GM12801 (cell line): ENCODE data around the gene OPRL1.

Experiments used
- TF ChIP-seq, protein P1 (sequence below): IDR thresholded peaks from one replicate; pipeline ENCODE4 v1.5.1; 2011; ENCODE audit warnings: control low read depth; ENCODE audit not compliant: insufficient read length; ENCODE audit errors: extremely low read depth

The OPRL1 gene

DNA sequence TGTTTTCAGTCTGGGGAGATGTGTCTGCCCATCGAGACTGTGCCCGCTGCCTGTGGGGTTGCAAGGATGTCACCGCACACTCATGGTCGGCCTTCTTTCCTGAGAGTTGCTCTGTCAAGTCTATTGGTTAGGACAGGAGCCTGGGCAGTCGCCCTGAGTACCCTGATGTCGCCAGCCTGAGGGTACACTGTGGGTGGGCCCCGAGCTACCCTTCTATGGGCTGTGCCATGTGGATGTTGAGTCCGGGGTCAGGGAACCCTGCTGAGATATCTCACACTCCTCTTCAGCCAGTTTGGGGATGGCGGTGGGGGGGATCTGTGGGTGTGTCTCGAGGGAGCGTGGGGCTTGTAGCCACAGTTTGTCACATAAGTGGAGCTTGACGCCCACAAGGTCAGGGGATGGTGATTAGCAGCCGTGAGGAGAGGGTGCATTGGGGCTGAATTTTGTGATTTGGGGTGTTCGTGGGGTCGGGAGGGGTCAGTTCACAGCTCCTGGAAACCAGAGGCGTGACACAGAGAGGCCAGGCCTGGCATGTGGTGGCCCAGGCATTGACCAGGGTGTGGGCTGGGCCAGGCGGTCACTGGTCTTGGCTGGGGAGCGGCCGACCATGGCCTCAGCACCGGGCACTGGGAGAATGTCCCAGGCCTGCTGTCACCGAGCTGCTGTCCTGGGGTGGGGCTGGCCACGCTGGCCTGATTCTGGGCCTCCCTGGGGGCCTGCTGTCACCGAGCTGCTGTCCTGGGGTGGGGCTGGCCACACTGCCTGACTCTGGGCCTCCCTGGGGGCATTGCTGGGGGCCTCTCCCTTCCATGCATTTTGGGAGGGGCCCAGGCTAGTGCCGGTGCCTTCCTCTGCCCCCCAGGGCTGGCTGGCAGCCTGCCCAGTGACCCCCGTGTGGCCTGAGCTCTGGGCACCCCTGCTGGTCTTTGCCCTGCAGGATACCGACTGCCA, 29.1 kb downstream of the OPRL1 start:
- TF ChIP-seq, protein P1, sequence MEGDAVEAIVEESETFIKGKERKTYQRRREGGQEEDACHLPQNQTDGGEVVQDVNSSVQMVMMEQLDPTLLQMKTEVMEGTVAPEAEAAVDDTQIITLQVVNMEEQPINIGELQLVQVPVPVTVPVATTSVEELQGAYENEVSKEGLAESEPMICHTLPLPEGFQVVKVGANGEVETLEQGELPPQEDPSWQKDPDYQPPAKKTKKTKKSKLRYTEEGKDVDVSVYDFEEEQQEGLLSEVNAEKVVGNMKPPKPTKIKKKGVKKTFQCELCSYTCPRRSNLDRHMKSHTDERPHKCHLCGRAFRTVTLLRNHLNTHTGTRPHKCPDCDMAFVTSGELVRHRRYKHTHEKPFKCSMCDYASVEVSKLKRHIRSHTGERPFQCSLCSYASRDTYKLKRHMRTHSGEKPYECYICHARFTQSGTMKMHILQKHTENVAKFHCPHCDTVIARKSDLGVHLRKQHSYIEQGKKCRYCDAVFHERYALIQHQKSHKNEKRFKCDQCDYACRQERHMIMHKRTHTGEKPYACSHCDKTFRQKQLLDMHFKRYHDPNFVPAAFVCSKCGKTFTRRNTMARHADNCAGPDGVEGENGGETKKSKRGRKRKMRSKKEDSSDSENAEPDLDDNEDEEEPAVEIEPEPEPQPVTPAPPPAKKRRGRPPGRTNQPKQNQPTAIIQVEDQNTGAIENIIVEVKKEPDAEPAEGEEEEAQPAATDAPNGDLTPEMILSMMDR, result no peak

DNA sequence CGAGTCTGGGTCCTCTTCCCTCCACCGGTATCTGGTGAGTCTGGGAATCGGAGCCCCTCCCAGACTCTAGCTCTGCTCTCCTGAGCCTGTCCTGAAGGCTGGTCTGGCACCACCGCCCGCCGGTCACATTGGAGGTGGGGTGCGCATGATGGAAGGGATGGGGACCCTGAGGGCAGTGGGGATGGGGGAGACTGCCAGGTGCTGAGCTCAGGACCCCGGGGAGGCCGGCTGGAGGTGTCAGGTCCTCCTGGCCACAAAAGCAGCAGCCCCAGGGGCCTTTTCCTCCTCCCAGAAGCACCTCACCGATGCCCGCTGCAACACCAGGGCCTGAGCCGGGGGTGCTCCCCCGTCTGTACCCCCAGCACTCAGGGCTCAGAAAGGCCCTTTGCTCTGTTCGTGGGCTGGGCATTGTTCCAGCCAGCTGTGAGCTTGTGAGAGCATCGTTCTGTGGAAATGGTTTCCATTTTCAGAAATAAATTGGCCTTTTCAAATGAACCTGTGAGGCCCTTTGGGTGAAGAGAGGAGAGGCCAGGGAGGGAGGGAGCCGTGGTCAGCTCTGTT, 30.0 kb downstream of the OPRL1 start:
- TF ChIP-seq, protein P1, result no peak

DNA sequence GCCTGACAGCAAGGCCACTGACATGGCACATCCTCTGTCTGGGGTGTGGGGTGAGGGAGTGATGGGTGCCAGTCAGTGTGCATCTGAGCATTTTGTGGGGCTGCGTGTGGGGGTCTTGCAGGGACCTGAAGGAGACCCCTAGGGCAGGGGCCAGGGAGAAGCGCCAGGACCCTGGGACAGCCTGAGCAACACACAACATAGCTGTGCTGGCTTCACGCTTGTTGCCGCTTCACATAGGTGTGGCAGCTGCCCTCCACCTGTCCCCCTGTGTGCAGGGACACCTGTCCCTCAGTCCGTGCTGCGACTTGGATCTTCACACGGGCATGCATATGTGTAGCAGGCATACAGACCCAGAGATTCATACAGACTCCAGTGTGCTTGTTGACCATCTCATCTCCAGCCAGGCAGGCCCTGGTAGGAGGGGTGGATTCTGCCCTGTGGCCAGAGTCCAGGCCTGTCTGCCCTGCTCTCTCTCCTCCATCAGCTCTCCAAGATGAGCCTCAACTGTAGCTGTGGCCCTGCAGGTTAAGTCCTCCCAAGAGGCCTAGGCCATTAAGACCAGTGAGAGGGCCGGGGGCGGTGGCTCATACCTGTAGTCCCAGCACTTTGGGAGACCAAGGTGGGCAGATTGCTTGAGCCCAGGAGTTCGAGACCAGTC, 30.7 kb downstream of the OPRL1 start:
- TF ChIP-seq, protein P1, result no peak

DNA sequence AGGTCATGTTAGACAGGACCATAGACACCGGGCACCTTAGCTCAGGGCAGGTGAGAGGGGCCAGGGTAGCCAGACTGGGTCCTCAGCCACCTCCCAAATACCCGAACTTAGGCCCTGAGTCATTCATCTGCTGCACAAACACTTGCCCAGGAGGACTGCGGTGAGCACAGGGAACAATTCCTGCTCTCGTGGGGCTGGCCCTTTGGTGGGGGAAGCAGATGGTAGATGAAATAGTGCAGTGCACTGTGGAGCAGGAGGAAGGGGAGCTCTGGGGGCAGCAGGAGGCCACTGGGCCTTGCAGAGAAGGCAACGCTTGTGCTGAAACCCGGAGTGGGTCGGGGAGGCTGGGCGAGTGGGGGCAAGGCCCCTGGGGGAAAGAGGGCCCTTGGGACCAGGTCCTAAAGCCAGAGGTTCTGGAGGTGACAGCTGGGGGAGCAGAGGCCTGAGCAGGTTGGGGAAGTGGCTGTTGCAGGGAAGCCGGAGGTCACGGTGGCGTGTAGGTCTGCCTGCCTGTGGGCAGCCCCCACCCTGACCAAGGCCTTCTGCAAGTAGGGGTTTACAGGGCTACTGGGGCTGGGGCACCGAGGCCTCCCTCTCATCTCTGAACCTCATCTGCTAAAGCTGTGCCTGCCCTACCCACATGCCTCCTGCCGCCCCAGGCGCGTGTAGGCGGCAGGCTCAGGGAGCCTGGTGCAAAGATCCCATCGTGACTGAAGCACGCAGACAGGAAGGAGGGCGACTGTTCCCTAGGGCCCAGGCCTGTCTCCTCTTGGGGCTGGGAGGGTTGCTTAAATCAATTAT, 32.2 kb downstream of the OPRL1 start:
- TF ChIP-seq, protein P1, result no peak

DNA sequence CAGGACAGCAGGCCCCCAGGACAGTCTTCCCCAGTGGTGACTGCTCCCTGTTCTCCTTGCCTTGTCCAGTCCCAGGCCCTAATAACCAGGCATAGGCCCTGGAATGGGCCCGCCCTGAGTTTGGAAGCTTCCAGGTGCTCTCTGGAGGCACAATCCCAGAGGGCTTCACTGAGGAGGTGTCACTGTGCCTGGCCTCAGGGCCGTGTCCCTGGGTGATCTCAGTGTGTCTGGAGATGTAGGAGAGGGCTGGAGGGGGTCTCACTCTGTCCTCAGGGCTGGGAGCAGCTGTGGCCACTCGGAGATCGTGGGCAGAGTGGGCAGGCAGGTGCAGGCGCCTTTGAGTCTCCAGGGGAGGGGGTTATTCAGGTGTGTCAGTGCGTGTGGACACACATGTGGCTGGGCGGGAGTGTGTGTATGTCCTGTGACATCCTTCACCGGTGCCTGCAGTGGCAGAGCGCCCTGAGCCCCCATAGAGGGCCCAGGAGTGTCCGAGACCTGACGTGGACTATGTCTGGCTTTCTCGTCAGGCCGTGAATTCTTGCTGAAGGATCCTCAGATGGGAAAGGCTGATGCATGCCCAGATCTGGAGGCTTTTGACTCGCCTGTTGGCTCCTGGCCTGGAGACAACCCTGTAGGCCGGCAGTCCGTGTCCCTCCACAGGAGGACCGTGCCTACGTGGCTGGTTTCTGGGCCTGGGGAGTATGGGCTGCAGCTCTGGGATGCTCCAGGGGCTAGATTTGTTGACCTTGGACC, 33.0 kb downstream of the OPRL1 start:
- TF ChIP-seq, protein P1, result no peak

DNA sequence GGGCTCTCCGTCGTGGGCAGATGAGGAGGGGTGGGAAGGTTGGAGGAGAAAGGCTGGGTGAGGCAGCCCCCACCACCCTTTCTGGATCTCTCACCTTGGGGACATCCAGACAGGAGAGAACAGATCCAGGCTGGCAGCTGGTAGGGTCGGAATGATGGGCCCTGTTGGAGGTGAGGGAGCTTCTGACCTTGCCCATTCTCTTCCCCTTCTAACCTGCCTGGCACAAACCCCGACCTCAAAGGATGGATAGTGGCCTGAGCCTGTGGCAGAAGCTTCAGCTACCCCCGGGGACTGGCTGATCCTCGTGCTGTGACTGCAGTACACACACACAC, 33.5 kb downstream of the OPRL1 start:
- TF ChIP-seq, protein P1, result no peak
